ENCODE data around the gene CCSER1. TPM values are rescaled to one million over a fixed set of nuclear protein-coding genes. Genes with fewer than 3 reads are reported as not detected.
A peak's percentile ranks its signal among the peaks of the same experiment; 100 is the strongest.

CCSER1 gene
- 1 to 10 TPM in 2 of 3 donors, under 1 TPM in 1; 0.87 to 1.1 (median 1.1) TPM for total RNA-seq
- 38.0 TPM for total RNA-seq (2013)

DNA sequence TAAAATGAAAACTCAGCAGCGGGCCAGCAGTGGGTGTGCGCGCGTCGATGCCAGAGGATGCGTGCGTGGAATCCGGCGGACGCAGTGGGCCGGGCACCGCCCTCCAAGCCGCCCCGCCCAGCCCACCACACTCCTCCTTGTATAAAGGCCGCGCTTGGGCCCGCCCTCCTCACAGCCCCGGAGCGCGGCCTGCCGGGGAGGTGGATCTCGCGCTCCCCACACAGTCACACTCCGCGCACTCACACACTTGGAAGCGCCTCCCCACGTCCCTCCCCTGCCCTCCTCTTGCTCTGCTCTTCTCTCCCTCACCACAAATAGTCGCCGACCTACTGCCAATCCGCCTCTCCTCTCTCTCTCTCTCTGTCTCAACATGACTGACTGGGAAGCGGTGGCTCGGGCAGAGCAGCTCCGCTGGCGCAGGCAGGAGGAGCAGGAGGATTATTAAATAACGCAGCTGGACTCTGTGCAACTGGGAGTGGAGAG lies at the start of gene CCSER1:
TSS of gene CCSER1 (plus strand) at position 172 of the 483 bp plus-strand sequence.
- peak within 1 kb of the TSS; percentile 69 for H3K27ac ChIP-seq (ENCODE audit: low read length)
- no peaks in the 10 kb centered on the region for H3K9me3 ChIP-seq (ENCODE audit: control insufficient read depth, insufficient read depth, low read length)
- Mint-ChIP-seq H3K4me1 (peaks cover 22% of the 10 kb centered on the region in 2 donors), H3K27me3 (ENCODE audit: low read depth in 2 of 2) (peaks cover 28 to 34% of the 10 kb centered on the region in 2 donors), H3K36me3 (no peaks in the 10 kb centered on the region), H3K27ac (peak within 1 kb of the TSS in 1 of 2 donors; percentile 68), H3K9me3 (peaks cover 0 to 4% of the 10 kb centered on the region in 2 donors), H3K4me3 (peak within 1 kb of the TSS; percentile 92)
- peak; percentile 75 to 80 (median 78) for ATAC-seq
- DNase-seq = peak; percentile 15 to 47
- H3K27me3 ChIP-seq (ENCODE audit: control insufficient read depth, insufficient read depth, low read length) = no peaks in the 10 kb centered on the region
- TF ChIP-seq, protein P1, sequence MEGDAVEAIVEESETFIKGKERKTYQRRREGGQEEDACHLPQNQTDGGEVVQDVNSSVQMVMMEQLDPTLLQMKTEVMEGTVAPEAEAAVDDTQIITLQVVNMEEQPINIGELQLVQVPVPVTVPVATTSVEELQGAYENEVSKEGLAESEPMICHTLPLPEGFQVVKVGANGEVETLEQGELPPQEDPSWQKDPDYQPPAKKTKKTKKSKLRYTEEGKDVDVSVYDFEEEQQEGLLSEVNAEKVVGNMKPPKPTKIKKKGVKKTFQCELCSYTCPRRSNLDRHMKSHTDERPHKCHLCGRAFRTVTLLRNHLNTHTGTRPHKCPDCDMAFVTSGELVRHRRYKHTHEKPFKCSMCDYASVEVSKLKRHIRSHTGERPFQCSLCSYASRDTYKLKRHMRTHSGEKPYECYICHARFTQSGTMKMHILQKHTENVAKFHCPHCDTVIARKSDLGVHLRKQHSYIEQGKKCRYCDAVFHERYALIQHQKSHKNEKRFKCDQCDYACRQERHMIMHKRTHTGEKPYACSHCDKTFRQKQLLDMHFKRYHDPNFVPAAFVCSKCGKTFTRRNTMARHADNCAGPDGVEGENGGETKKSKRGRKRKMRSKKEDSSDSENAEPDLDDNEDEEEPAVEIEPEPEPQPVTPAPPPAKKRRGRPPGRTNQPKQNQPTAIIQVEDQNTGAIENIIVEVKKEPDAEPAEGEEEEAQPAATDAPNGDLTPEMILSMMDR (IDR thresholded peaks at IDR 0.05) = no peak
- peaks cover 11% of the 10 kb centered on the region for H3K4me1 ChIP-seq (ENCODE audit: control insufficient read depth, insufficient read depth, low read length)
- no peaks in the 10 kb centered on the region for H3K36me3 ChIP-seq (ENCODE audit: control insufficient read depth, insufficient read depth, low read length)
- WGBS (ENCODE audit: insufficient coverage) = 1% methylated on average over 35 of the region's 35 CpGs
- intact Hi-C loops (cut with micrococcal nuclease) = no loop called here
- peak within 1 kb of the TSS; percentile 57 for H3K4me3 ChIP-seq (ENCODE audit: low read length)

GRCh38 chr4:90078440-90078839 lies 48.8 kb upstream of the CCSER1 start:
- DNase-seq = no peak
- no peaks in the 10 kb centered on the region for H3K36me3 ChIP-seq (ENCODE audit: control insufficient read depth, insufficient read depth, low read length)
- no peaks in the 10 kb centered on the region for H3K27me3 ChIP-seq (ENCODE audit: control insufficient read depth, insufficient read depth, low read length)
- Mint-ChIP-seq H3K36me3 (no peaks in the 10 kb centered on the region), H3K4me1 (no peaks in the 10 kb centered on the region), H3K27me3 (ENCODE audit: low read depth in 2 of 2) (peaks cover 0 to 3% of the 10 kb centered on the region in 2 donors), H3K9me3 (peaks cover 3 to 6% of the 10 kb centered on the region in 2 donors), H3K27ac (no peak overlapping the region), H3K4me3 (no peak overlapping the region)
- TF ChIP-seq, protein P1 (IDR thresholded peaks at IDR 0.05) = no peak
- H3K4me3 ChIP-seq (ENCODE audit: low read length) = no peak overlapping the region
- no peak overlapping the region for H3K27ac ChIP-seq (ENCODE audit: low read length)
- intact Hi-C loops (cut with micrococcal nuclease) = no loop called here
- no peak for ATAC-seq
- no peaks in the 10 kb centered on the region for H3K4me1 ChIP-seq (ENCODE audit: control insufficient read depth, insufficient read depth, low read length)
- H3K9me3 ChIP-seq (ENCODE audit: control insufficient read depth, insufficient read depth, low read length) = no peaks in the 10 kb centered on the region

DNA sequence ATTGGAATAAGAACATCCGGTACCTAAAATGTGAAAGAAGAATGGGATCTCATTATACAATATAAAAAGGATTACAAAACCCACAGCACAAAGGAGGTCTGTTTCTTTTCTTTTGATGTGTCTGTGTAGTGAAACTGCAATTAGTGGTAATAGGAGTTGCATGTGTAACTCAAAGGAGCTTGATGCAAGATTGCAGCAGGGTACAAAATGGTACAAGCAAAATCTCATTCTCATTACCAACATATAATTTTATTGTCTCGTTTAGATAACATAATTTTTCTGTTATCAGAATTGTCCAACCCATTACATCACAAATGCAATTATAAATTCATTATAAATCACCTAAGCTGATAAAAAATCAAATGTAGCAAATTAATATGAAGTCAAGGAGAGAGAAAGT lies 47.1 kb upstream of the CCSER1 start:
- peaks cover 3 to 5% of the 10 kb centered on the region in 2 donors for H3K9me3 Mint-ChIP-seq
- TF ChIP-seq, protein P1 (IDR thresholded peaks at IDR 0.05) = no peak

More for the DNA sequence above, 47.1 kb upstream of the CCSER1 start:
- WGBS (ENCODE audit: insufficient coverage) = 83% methylated on average over 1 of the region's 2 CpGs
- intact Hi-C loops (cut with micrococcal nuclease) = no loop called here
- DNase-seq = no peak
- Histone ChIP-seq H3K4me3 (ENCODE audit: low read length) (no peak overlapping the region), H3K9me3 (ENCODE audit: control insufficient read depth, insufficient read depth, low read length) (no peaks in the 10 kb centered on the region), H3K4me1 (ENCODE audit: control insufficient read depth, insufficient read depth, low read length) (no peaks in the 10 kb centered on the region), H3K36me3 (ENCODE audit: control insufficient read depth, insufficient read depth, low read length) (no peaks in the 10 kb centered on the region), H3K27ac (ENCODE audit: low read length) (no peak overlapping the region), H3K27me3 (ENCODE audit: control insufficient read depth, insufficient read depth, low read length) (no peaks in the 10 kb centered on the region)
- Mint-ChIP-seq H3K36me3 (no peaks in the 10 kb centered on the region), H3K27me3 (ENCODE audit: low read depth in 2 of 2) (peaks cover 0 to 3% of the 10 kb centered on the region in 2 donors), H3K27ac (no peak overlapping the region), H3K4me3 (no peak overlapping the region), H3K4me1 (no peaks in the 10 kb centered on the region)
- no peak for ATAC-seq
